ENCODE results near the gene ISM1. TPM values are rescaled to one million over a fixed set of nuclear protein-coding genes. Genes with fewer than 3 reads are reported as not detected.

Gene ISM1
- 1 to 10 TPM in 1 of 2 donors, under 1 TPM in 1; 0.24 to 1.1 TPM for total RNA-seq
- 5.7 TPM for polyA plus RNA-seq (2013, experiment 1 of 2)
- 3.2 TPM for polyA plus RNA-seq (2013, experiment 2 of 2)
- long read RNA-seq, experiment 1 = 0 reads
- long read RNA-seq, experiment 2, partial matches to known transcripts = 0 of 1 reads
- long read RNA-seq, experiment 2, other reads (novel, unspliced or antisense) = 1 of 1 reads
- long read RNA-seq, experiment 3, partial matches to known transcripts = 0 of 1 reads
- long read RNA-seq, experiment 3, other reads (novel, unspliced or antisense) = 1 of 1 reads
- long read RNA-seq, experiment 4 = 0 reads

DNA sequence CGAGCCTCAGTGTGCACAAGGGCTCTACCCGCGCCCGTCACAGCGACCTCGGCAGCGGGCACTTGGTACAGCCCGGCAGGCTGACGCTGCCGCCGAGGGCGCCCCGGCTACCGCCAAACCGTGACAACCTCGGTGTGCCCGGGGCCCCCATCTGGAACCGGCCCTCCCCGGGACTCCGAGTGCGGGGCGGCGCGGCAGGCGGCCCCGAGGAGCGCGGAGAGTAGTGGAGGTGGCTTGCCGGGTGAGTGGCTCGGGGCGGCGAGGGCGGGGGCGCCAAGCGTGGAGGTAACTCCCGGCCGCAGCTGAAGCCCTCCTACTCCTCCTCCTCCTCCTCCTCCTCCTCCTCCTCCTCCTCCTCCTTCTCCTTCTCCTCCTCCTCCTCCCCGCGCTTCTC, at the start of gene ISM1:
Gene ISM1, plus strand, starts transcription at position 371 of the 394 bp plus-strand sequence. CDS start 503 bp downstream, outside the sequence.
- H3K27ac Mint-ChIP-seq = no peak within 1 kb of the TSS
- peaks cover 77% of the 10 kb centered on the region for H3K27me3 Mint-ChIP-seq (ENCODE audit: insufficient read depth)
- H3K4me1 ChIP-seq (ENCODE audit: control insufficient read depth, insufficient read depth, low read length) = no peaks in the 10 kb centered on the region
- TF ChIP-seq, protein P1, sequence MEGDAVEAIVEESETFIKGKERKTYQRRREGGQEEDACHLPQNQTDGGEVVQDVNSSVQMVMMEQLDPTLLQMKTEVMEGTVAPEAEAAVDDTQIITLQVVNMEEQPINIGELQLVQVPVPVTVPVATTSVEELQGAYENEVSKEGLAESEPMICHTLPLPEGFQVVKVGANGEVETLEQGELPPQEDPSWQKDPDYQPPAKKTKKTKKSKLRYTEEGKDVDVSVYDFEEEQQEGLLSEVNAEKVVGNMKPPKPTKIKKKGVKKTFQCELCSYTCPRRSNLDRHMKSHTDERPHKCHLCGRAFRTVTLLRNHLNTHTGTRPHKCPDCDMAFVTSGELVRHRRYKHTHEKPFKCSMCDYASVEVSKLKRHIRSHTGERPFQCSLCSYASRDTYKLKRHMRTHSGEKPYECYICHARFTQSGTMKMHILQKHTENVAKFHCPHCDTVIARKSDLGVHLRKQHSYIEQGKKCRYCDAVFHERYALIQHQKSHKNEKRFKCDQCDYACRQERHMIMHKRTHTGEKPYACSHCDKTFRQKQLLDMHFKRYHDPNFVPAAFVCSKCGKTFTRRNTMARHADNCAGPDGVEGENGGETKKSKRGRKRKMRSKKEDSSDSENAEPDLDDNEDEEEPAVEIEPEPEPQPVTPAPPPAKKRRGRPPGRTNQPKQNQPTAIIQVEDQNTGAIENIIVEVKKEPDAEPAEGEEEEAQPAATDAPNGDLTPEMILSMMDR (conservative IDR thresholded peaks at IDR 0.05) = no peak
- peaks cover 9% of the 10 kb centered on the region for H3K4me1 Mint-ChIP-seq
- H3K9me3 Mint-ChIP-seq = no peaks in the 10 kb centered on the region
- DNase-seq = peak; percentile 81
- no peaks in the 10 kb centered on the region for H3K9me3 ChIP-seq (ENCODE audit: control insufficient read depth, low read length)
- no peaks in the 10 kb centered on the region for H3K36me3 ChIP-seq (ENCODE audit: control insufficient read depth, insufficient read depth, low read length)
- H3K9ac ChIP-seq (ENCODE audit: extremely low read depth, low read length, poor library complexity, severe bottlenecking) = no peak within 1 kb of the TSS
- H3K4me3 Mint-ChIP-seq = peak within 1 kb of the TSS; percentile 66
- peak within 1 kb of the TSS; percentile 81 for H3K4me3 ChIP-seq (ENCODE audit: low read length)
- no peak within 1 kb of the TSS for H3K27ac ChIP-seq (ENCODE audit: low read depth, low read length)
- WGBS, 2 experiments (ENCODE audit: insufficient coverage in 1 of 2, insufficient read length in 1 of 2) = 0% methylated on average over 3 to 33 of the region's 39 CpGs
- peaks cover 79% of the 10 kb centered on the region for H3K27me3 ChIP-seq (ENCODE audit: control insufficient read depth, insufficient read depth, low read length, poor library complexity, severe bottlenecking)
- H3K36me3 Mint-ChIP-seq (ENCODE audit: low read depth) = no peaks in the 10 kb centered on the region

DNA sequence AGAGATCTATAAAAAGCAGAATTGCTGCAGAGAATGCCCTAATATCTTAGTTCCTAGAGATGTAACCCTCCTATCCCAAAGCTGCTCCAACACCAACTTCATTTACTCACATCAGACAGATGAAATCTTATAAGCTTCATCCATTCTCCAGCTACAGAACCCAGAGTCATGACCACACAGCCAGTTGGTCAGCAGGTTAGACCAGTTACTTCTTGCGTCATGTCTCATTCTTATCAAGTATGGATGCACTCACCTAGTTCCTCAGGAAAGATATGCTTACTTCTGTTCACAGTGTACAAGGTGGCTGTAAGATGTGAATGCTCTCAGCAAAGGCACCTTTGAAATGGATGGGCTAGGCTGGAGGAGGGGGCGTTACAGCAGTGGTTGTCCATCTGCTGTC, 47.9 kb upstream of the ISM1 start:
- H3K9ac ChIP-seq (ENCODE audit: extremely low read depth, low read length, poor library complexity, severe bottlenecking) = no peak overlapping the region
- H3K4me3 ChIP-seq (ENCODE audit: low read length) = no peak overlapping the region
- DNase-seq = no peak
- no peaks in the 10 kb centered on the region for H3K36me3 ChIP-seq (ENCODE audit: control insufficient read depth, insufficient read depth, low read length)
- H3K4me1 ChIP-seq (ENCODE audit: control insufficient read depth, insufficient read depth, low read length) = no peaks in the 10 kb centered on the region
- Mint-ChIP-seq H3K27me3 (ENCODE audit: insufficient read depth) (peaks cover 2% of the 10 kb centered on the region), H3K36me3 (ENCODE audit: low read depth) (no peaks in the 10 kb centered on the region), H3K4me3 (no peak overlapping the region), H3K9me3 (no peaks in the 10 kb centered on the region), H3K27ac (no peak overlapping the region), H3K4me1 (no peaks in the 10 kb centered on the region)
- no peak overlapping the region for H3K27ac ChIP-seq (ENCODE audit: low read depth, low read length)
- H3K9me3 ChIP-seq (ENCODE audit: control insufficient read depth, low read length) = no peaks in the 10 kb centered on the region
- TF ChIP-seq, protein P1 (conservative IDR thresholded peaks at IDR 0.05) = no peak
- WGBS, 2 experiments (ENCODE audit: insufficient coverage in 1 of 2, insufficient read length in 1 of 2) = 86 to 93% methylated on average over 1 to 2 of the region's 2 CpGs
- no peaks in the 10 kb centered on the region for H3K27me3 ChIP-seq (ENCODE audit: control insufficient read depth, insufficient read depth, low read length, poor library complexity, severe bottlenecking)

DNA sequence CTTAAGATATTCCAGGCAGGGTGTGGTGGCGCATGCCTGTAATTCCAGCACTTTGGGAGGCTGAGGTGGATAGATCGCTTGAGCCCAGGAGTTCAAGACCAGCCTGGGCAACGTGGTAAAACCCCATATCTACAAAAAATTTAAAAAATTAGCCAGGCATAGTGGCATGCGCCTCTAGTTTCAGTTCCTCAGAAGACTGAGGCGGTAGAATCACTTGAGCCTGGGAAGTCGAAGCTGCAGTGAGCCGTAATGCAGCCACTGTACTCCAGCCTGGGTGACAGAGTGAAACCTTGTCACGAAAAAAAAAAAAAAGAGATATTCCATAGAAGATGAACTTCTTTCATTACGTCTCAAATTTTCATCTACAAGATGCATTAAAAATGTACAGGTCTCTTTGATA, 46.7 kb upstream of the ISM1 start:
- Histone ChIP-seq H3K27me3 (ENCODE audit: control insufficient read depth, insufficient read depth, low read length, poor library complexity, severe bottlenecking) (no peaks in the 10 kb centered on the region), H3K9me3 (ENCODE audit: control insufficient read depth, low read length) (no peaks in the 10 kb centered on the region), H3K4me3 (ENCODE audit: low read length) (no peak overlapping the region), H3K9ac (ENCODE audit: extremely low read depth, low read length, poor library complexity, severe bottlenecking) (no peak overlapping the region), H3K4me1 (ENCODE audit: control insufficient read depth, insufficient read depth, low read length) (no peaks in the 10 kb centered on the region), H3K27ac (ENCODE audit: low read depth, low read length) (no peak overlapping the region), H3K36me3 (ENCODE audit: control insufficient read depth, insufficient read depth, low read length) (no peaks in the 10 kb centered on the region)
- WGBS, 2 experiments (ENCODE audit: insufficient coverage in 1 of 2, insufficient read length in 1 of 2) = 88 to 89% methylated on average over 7 to 8 of the region's 9 CpGs
- Mint-ChIP-seq H3K4me1 (no peaks in the 10 kb centered on the region), H3K27ac (no peak overlapping the region), H3K36me3 (ENCODE audit: low read depth) (no peaks in the 10 kb centered on the region), H3K27me3 (ENCODE audit: insufficient read depth) (peaks cover 2% of the 10 kb centered on the region), H3K4me3 (no peak overlapping the region), H3K9me3 (no peaks in the 10 kb centered on the region)
- DNase-seq = no peak
- TF ChIP-seq, protein P1 (conservative IDR thresholded peaks at IDR 0.05) = no peak
